Measurements from ENCODE around the gene GRM5. TPM values are rescaled to one million over a fixed set of nuclear protein-coding genes. Genes with fewer than 3 reads are reported as not detected.
"Not testable (repeated sequence)": the region's sequence is repeated elsewhere in the genome, so short reads cannot be mapped to it uniquely, and the experiment has no call there.

The GRM5 gene
- polyA plus RNA-seq, 3 donors from 2014 or later = not detected

GRCh38 chr11:88541006-88541405, 524.8 kb downstream of the GRM5 start:
- Mint-ChIP-seq H3K36me3 (no peaks in the 10 kb centered on the region), H3K4me3 (no peak overlapping the region)

GRCh38 chr11:88538098-88538497, 527.7 kb downstream of the GRM5 start:
- H3K4me3 Mint-ChIP-seq = no peak overlapping the region
- H3K4me1 Mint-ChIP-seq = peaks cover 9 to 14% of the 10 kb centered on the region in 2 donors
- peaks cover 0 to 2% (median 1%) of the 10 kb centered on the region in 3 donors for H3K27me3 Mint-ChIP-seq (ENCODE audit: low read depth in 3 of 3)
- no peaks in the 10 kb centered on the region for H3K36me3 Mint-ChIP-seq
- no peak for DNase-seq
- H3K9me3 Mint-ChIP-seq = peaks cover 0 to 2% (median 0%) of the 10 kb centered on the region in 6 donors
- no peak overlapping the region for H3K27ac Mint-ChIP-seq

More at GRCh38 chr11:88541006-88541405, 524.8 kb downstream of the GRM5 start:
- no peaks in the 10 kb centered on the region for H3K9me3 Mint-ChIP-seq
- H3K27me3 Mint-ChIP-seq (ENCODE audit: low read depth in 3 of 3) = peaks cover 0 to 2% (median under 1%) of the 10 kb centered on the region in 3 donors
- H3K4me1 Mint-ChIP-seq = peaks cover 9 to 14% of the 10 kb centered on the region in 2 donors
- no peak for DNase-seq
- no peak overlapping the region for H3K27ac Mint-ChIP-seq

GRCh38 chr11:88537613-88538012, 528.2 kb downstream of the GRM5 start:
- peaks cover 0 to 4% (median 0%) of the 10 kb centered on the region in 6 donors for H3K9me3 Mint-ChIP-seq
- H3K27me3 Mint-ChIP-seq (ENCODE audit: low read depth in 3 of 3) = peaks cover 0 to 2% (median 1%) of the 10 kb centered on the region in 3 donors
- DNase-seq = no peak
- H3K36me3 Mint-ChIP-seq = no peaks in the 10 kb centered on the region
- H3K4me3 Mint-ChIP-seq = no peak overlapping the region
- H3K27ac Mint-ChIP-seq = no peak overlapping the region
- H3K4me1 Mint-ChIP-seq = peaks cover 9 to 14% of the 10 kb centered on the region in 2 donors

GRCh38 chr11:88536616-88537265, 529.0 kb downstream of the GRM5 start:
- DNase-seq = no peak
- Mint-ChIP-seq H3K27ac (peak overlapping the region in 1 of 6 donors; percentile 6), H3K36me3 (no peaks in the 10 kb centered on the region), H3K4me1 (peaks cover 15 to 21% of the 10 kb centered on the region in 2 donors), H3K9me3 (peaks cover 0 to 4% (median 0%) of the 10 kb centered on the region in 6 donors), H3K4me3 (no peak overlapping the region), H3K27me3 (ENCODE audit: low read depth in 3 of 3) (peaks cover 0 to 1% (median 0%) of the 10 kb centered on the region in 3 donors)

GRCh38 chr11:88535916-88536547, 529.8 kb downstream of the GRM5 start:
- Mint-ChIP-seq H3K9me3 (peaks cover 0 to 4% (median 0%) of the 10 kb centered on the region in 6 donors), H3K4me1 (peaks cover 19 to 28% of the 10 kb centered on the region in 2 donors), H3K27me3 (ENCODE audit: low read depth in 3 of 3) (peaks cover 0 to 2% (median 1%) of the 10 kb centered on the region in 3 donors), H3K4me3 (no peak overlapping the region), H3K27ac (peak overlapping the region in 2 of 6 donors; percentile 6 to 26), H3K36me3 (no peaks in the 10 kb centered on the region)
- peak in 1 of 3 donors; percentile 7 for DNase-seq

GRCh38 chr11:88535266-88535665, 530.5 kb downstream of the GRM5 start:
- Mint-ChIP-seq H3K4me1 (peaks cover 19 to 32% of the 10 kb centered on the region in 2 donors), H3K4me3 (no peak overlapping the region)

GRCh38 chr11:88534706-88535105, 531.1 kb downstream of the GRM5 start:
- DNase-seq; H3K27me3 Mint-ChIP-seq (ENCODE audit: low read depth in 3 of 3); H3K27ac Mint-ChIP-seq; H3K36me3 Mint-ChIP-seq; H3K4me3 Mint-ChIP-seq; H3K9me3 Mint-ChIP-seq: not testable (repeated sequence)
- H3K4me1 Mint-ChIP-seq = peaks cover 19 to 32% of the 10 kb centered on the region in 2 donors

More at GRCh38 chr11:88535266-88535665, 530.5 kb downstream of the GRM5 start:
- no peak for DNase-seq
- Mint-ChIP-seq H3K36me3 (no peaks in the 10 kb centered on the region), H3K9me3 (peaks cover 0 to 4% (median 0%) of the 10 kb centered on the region in 6 donors), H3K27me3 (ENCODE audit: low read depth in 3 of 3) (peaks cover 0 to 4% (median 1%) of the 10 kb centered on the region in 3 donors), H3K27ac (no peak overlapping the region)

- H3K9me3 Mint-ChIP-seq = peaks cover 0 to 4% (median 0%) of the 10 kb centered on the region in 6 donors
- no peak overlapping the region for H3K4me3 Mint-ChIP-seq
- no peaks in the 10 kb centered on the region for H3K36me3 Mint-ChIP-seq
- H3K27ac Mint-ChIP-seq = no peak overlapping the region
- peaks cover 0 to 5% (median 4%) of the 10 kb centered on the region in 3 donors for H3K27me3 Mint-ChIP-seq (ENCODE audit: low read depth in 3 of 3)
- no peak for DNase-seq
- peaks cover 19 to 32% of the 10 kb centered on the region in 2 donors for H3K4me1 Mint-ChIP-seq
Observed at GRCh38 chr11:88534185-88534584, 531.6 kb downstream of the GRM5 start.

- H3K4me1 Mint-ChIP-seq = peaks cover 19 to 32% of the 10 kb centered on the region in 2 donors
- DNase-seq = no peak
- H3K27ac Mint-ChIP-seq = no peak overlapping the region
- no peak overlapping the region for H3K4me3 Mint-ChIP-seq
- peaks cover 0 to 9% (median 4%) of the 10 kb centered on the region in 3 donors for H3K27me3 Mint-ChIP-seq (ENCODE audit: low read depth in 3 of 3)
- no peaks in the 10 kb centered on the region for H3K36me3 Mint-ChIP-seq
- H3K9me3 Mint-ChIP-seq = peaks cover 0 to 4% (median 0%) of the 10 kb centered on the region in 6 donors
Observed at GRCh38 chr11:88533001-88533400, 532.8 kb downstream of the GRM5 start.

GRCh38 chr11:88531831-88532230, 534.0 kb downstream of the GRM5 start:
- no peaks in the 10 kb centered on the region for H3K36me3 Mint-ChIP-seq
- peaks cover 0 to 4% (median 0%) of the 10 kb centered on the region in 6 donors for H3K9me3 Mint-ChIP-seq
- no peak overlapping the region for H3K4me3 Mint-ChIP-seq
- DNase-seq = no peak
- H3K27me3 Mint-ChIP-seq (ENCODE audit: low read depth in 3 of 3) = peaks cover 0 to 9% (median 4%) of the 10 kb centered on the region in 3 donors
- H3K27ac Mint-ChIP-seq = no peak overlapping the region
- H3K4me1 Mint-ChIP-seq = peaks cover 19 to 32% of the 10 kb centered on the region in 2 donors

GRCh38 chr11:88529426-88529825, 536.4 kb downstream of the GRM5 start:
- Mint-ChIP-seq H3K27ac (no peak overlapping the region), H3K9me3 (peaks cover 0 to 4% (median 0%) of the 10 kb centered on the region in 6 donors), H3K4me1 (peaks cover 10 to 18% of the 10 kb centered on the region in 2 donors), H3K36me3 (no peaks in the 10 kb centered on the region), H3K27me3 (ENCODE audit: low read depth in 3 of 3) (peaks cover 0 to 9% (median 4%) of the 10 kb centered on the region in 3 donors), H3K4me3 (no peak overlapping the region)
- DNase-seq = no peak

GRCh38 chr11:88523386-88524071, 542.3 kb downstream of the GRM5 start:
- no peaks in the 10 kb centered on the region for H3K9me3 Mint-ChIP-seq
- no peaks in the 10 kb centered on the region for H3K4me1 Mint-ChIP-seq
- no peaks in the 10 kb centered on the region for H3K36me3 Mint-ChIP-seq
- peaks cover 0 to 2% (median 0%) of the 10 kb centered on the region in 3 donors for H3K27me3 Mint-ChIP-seq (ENCODE audit: low read depth in 3 of 3)
- DNase-seq = no peak
- H3K27ac Mint-ChIP-seq = no peak overlapping the region
- H3K4me3 Mint-ChIP-seq = no peak overlapping the region

GRCh38 chr11:88522624-88523385, 543.0 kb downstream of the GRM5 start:
- DNase-seq = no peak
- Mint-ChIP-seq H3K4me3 (no peak overlapping the region), H3K27me3 (ENCODE audit: low read depth in 3 of 3) (peaks cover 0 to 2% (median 0%) of the 10 kb centered on the region in 3 donors)

More at GRCh38 chr11:88522624-88523385, 543.0 kb downstream of the GRM5 start:
- H3K36me3 Mint-ChIP-seq = no peaks in the 10 kb centered on the region
- H3K9me3 Mint-ChIP-seq = no peaks in the 10 kb centered on the region
- H3K4me1 Mint-ChIP-seq = no peaks in the 10 kb centered on the region
- no peak overlapping the region for H3K27ac Mint-ChIP-seq

Measured in immature natural killer cell (primary cell).